GM12874 (cell line): ENCODE results near the gene PPP6R3.

Experiments
- CTCF ChIP-seq: IDR thresholded peaks from 2 replicates; pipeline ENCODE4 v1.5.1; 2011; ENCODE audit warnings: low read depth, mild to moderate bottlenecking, control low read depth, low read length, moderate library complexity; ENCODE audit not compliant: insufficient read depth

PPP6R3 gene

GRCh38 chr11:68480193-68480592 is 19.6 kb downstream of the PPP6R3 start:
- TF ChIP-seq CTCF = no peak

- no peak for TF ChIP-seq CTCF
Measured at GRCh38 chr11:68480852-68481510, 20.4 kb downstream of the PPP6R3 start.

- TF ChIP-seq CTCF = no peak
Measured at GRCh38 chr11:68481579-68482240, 21.2 kb downstream of the PPP6R3 start.

GRCh38 chr11:68488623-68489022 is 28.1 kb downstream of the PPP6R3 start:
- no peak for TF ChIP-seq CTCF

GRCh38 chr11:68495220-68495729 is 34.7 kb downstream of the PPP6R3 start:
- no peak for TF ChIP-seq CTCF

- TF ChIP-seq CTCF = no peak
Measured at GRCh38 chr11:68495872-68496271, 35.3 kb downstream of the PPP6R3 start.

GRCh38 chr11:68497761-68498160 is 37.2 kb downstream of the PPP6R3 start:
- no peak for TF ChIP-seq CTCF
